HG03175 (cell line): Measurements from ENCODE around the gene JAML.
A peak's percentile ranks its signal among the peaks of the same experiment; 100 is the strongest.

ENCODE experiments used
- ATAC-seq: cut with Tn5 transposase; IDR thresholded peaks from one replicate; pipeline ENCODE4 v1.9.1; 2021; ENCODE audit warnings: mild to moderate bottlenecking, moderate library complexity; ENCODE audit not compliant: unreplicated experiment

JAML gene

GRCh38 chr11:118224511-118225188 is at the start of gene JAML:
TSS of gene JAML (minus strand) at chr11:118225011. CDS start at chr11:118214866, 10,145 bp downstream.
- no peak for ATAC-seq

- ATAC-seq, result no peak
Measured at GRCh38 chr11:118274186-118274585, 49.4 kb upstream of the JAML start.

DNA sequence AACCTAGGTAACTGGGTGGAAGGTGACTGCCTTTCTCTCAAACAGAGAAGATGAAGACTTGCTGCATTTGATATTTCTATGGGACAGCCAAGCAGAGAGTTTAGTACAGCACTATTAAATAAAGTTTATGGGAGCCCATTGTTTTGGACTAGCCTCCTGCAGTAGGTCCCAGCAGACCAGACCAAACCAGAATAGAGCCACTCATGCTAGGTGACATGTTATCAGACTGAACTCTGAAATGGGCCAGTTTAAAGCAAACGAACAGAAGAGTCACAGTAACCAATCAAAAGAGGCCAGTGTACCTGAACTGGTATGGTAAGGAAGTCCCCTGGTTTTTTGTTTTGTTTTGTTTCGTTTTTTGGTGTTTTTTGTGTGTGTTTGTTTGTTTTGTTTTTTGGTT is 47.2 kb upstream of the JAML start:
- no peak for ATAC-seq

DNA sequence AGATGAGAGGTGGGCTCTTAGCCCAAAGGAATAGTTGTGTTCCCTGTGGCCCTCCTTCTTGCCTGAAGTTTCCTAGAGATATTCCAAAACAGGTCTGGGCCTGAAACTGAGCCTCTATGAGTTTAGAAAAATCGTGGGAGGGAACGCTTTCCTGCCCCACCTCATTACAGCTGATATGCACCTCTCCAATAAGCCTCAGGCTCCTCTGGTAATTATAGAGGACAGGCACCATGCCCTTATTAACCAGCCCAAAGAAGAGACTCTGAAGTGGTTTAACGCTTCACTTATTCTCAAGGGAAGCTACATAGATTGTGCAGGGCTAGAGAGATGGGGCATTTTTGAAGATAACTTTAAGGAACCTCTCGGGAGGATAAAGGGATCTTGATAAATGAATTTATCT is 42.7 kb upstream of the JAML start:
- ATAC-seq, result no peak

DNA sequence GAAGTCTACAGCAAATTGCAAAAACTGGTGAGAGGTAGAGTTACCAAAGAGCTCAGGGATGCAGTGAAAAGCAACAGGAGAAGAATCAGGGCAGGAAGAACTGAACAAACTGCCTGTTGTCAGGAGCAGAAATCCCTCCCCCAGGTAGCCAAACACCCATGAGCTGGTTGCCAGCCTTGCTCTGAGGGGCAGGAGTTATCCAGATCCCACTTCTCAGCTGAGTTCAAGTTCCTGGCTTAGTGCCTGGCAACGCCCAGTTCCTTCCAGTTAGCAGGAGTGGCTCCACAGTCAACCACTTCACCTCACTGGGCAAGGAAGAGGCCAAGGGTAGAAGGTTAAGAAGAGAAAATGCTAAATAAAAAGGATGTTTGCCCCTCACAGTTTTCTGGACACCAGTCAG is 41.1 kb upstream of the JAML start:
- no peak for ATAC-seq

GRCh38 chr11:118264569-118265465 is 40.0 kb upstream of the JAML start:
- ATAC-seq, result no peak

- no peak for ATAC-seq
Measured at GRCh38 chr11:118263695-118264568, 39.1 kb upstream of the JAML start, which contains the start of gene MPZL2. TSS of gene MPZL2 (minus strand) at chr11:118264297. CDS start at chr11:118264153, 144 bp downstream.

DNA sequence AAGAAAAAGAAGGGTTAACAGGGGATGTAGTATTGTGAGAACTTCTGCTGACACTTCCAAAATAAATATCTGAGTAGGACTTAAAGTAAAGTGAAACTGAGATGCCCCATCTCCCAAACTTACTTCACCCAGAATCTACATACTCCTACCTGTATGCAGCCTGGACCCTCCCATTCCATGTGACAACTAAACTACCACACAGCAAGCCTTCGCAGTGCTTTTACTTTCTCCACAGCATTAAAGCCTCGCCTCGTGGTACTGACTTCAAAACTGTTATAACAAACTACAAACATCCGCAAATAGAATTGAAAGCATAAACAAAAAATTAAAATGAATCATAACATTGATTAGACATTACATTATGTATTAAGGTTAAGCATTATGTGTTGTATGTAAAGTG is 38.3 kb upstream of the JAML start:
- ATAC-seq, result no peak

DNA sequence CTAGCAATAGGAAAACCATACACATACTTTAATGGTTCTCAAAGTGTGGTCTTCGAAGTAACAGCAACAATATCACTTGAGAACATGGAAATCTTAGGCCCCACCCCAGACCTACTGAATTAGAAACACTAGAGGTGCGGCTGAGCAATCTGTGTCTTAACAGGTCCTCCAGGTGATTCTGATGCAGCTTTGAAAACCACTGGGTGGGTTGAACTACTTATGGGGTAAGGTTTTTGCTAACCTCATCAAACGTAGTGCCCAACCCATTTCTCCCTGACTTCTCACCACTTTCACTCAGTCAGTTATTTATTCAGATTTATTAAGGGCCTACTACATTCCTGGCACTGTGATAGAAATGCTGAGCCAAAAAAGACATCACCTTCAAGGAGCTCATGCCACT is 35.5 kb upstream of the JAML start:
- no peak for ATAC-seq

GRCh38 chr11:118259138-118259537 is 34.3 kb upstream of the JAML start:
- no peak for ATAC-seq

- ATAC-seq, result no peak
Measured at GRCh38 chr11:118258410-118258809, 33.6 kb upstream of the JAML start.

- ATAC-seq, result peak; percentile 34
Measured at GRCh38 chr11:118252688-118253087, 27.9 kb upstream of the JAML start.

DNA sequence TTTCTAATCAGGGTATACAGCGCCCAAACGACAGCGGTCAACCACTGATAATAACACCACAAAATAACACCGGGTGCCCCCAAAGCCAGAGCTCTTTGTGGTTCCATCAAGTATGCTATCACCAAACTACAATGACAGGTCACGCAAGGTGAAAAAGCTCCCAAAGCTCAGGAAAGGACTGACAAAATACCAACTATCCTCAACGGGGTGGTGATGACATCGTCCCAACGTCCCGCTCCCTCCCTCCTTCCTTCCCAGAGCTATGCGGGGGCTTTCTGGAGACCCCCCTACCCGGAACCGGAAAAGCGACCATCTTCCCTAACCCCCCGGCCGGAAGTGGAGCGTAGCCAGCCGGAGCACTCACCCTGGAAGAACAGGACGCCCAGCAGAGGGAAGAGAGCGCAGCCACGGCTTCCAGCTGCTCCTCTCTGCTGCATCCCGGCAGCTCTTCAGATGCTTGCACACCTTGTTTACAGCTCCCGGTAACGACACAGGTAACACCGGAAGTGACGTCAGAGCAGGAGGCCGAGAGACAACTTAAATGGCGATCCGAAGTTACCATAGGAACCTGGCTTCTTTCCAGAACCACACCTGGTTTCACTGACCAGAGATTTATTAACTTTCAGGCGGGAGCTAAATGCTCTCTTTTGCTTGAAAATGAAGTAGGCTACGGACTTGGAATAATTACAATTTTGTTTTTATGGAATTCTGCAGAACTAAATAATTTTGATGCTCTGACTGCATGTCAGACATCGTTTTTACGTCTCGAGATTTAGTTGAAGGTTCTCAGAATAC is 27.2 kb upstream of the JAML start, which contains the start of gene MPZL3:
MPZL3 (minus strand) TSS at position 508 of the 795 bp plus-strand sequence; CDS start at position 437, 71 bp downstream.
- peak; percentile 88 for ATAC-seq

DNA sequence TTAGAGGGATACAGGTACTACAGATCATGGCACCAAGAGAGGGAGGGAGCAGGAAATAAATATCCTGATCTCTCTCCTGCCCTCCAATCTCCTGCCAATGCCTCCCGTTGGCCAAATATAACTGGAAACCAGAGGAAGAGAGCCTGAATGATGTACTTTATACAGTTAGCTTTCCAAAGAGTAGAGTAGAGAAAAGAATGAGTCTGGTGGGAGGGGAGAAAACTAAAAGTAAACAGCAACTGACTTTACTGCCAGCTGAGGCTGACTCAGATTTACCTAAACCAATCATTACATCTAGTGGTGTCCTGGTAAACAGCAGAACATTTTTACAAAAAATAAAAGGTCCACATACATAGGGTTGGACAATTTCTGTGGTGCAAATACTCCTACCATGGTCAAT is 22.2 kb upstream of the JAML start:
- ATAC-seq, result no peak

DNA sequence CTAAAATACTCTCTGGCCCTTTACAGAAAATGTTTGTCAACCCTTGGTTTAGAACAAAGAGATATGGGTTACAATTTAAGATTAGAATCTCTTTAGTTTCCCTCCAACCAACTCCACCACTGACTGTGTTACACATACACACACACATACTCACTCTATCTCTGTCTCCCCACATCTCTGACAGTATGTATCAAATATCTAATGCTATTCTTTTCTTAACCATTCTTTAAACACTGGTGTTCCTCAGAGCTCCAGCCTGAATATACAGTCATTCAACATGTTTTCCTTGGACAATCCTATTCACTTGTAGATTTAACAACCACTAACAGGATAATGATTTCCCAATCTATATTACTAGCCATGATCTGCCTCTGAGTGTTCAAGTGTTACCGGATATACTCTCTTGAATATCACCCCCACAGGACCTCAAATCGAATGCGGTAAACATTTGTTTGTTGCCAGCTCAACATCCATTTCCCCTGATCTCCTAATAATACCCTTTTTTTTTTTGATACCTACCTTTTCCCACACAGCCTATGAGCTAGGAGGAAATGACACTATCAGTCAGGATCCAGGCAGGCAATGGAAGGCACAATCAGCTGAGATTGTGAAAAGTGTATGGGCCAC is 21.2 kb upstream of the JAML start:
- no peak for ATAC-seq

GRCh38 chr11:118243993-118244762 is 19.4 kb upstream of the JAML start:
- ATAC-seq, result no peak

GRCh38 chr11:118243161-118243560 is 18.4 kb upstream of the JAML start:
- no peak for ATAC-seq

DNA sequence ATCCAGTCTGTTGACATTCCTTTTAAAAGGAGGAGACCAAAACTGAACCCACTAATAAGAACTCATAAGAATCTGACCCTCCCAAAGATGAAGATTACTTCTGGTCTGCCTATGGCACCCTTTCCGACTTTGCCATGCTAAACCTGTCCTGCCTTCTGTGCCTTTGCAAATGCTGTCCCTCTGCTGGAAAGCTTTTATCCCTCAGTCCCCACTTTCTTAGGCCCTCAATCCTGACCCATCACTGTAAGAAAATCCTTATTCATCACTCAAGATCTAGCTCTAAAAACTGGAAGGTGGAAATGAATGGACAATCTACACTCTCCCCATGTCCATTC is 16.9 kb upstream of the JAML start:
- ATAC-seq, result no peak
